ENCODE data around the gene ZNF148. TPM values are rescaled to one million over a fixed set of nuclear protein-coding genes. Genes with fewer than 3 reads are reported as not detected.

The ZNF148 gene
- polyA plus RNA-seq, 2 of the 4 experiments (the other 2 are of a cell fraction), result 9.9 to 26.5 TPM

GRCh38 chr3:125310623-125311081, 64.5 kb downstream of the ZNF148 start:
- peaks cover 11% of the 10 kb centered on the region for H3K9me3 ChIP-seq
- ATAC-seq, result no peak
- H3K27ac ChIP-seq, result no peak overlapping the region
- WGBS (ENCODE audit: missing lambda C conversion rate), result 77% methylated on average over 5 of the region's 5 CpGs
- no peaks in the 10 kb centered on the region for H3K4me1 ChIP-seq
- CTCF ChIA-PET, result interaction anchor here (0.6 kb wide), 1 partner anchor 38 kb away, joined by 3 read pairs; no protein-coding TSS in a partner anchor
- H3K4me2 ChIP-seq, result no peak overlapping the region
- DNase-seq (ENCODE audit: low read depth in 1 of 2, low spot score in 1 of 2), result no peak
- no peak overlapping the region for H3K4me3 ChIP-seq
- TF ChIP-seq TP53 (CRISPR knock-in tag; IDR thresholded peaks at IDR 0.05) (no peak), RNF2 (IDR thresholded peaks at IDR 0.05; ENCODE audit: borderline replicate concordance, low read depth) (no peak), MAZ (IDR thresholded peaks at IDR 0.05; ENCODE audit: borderline replicate concordance, low read depth, low read length) (no peak), EP300 (IDR thresholded peaks at IDR 0.05) (no peak), ATOH8 (CRISPR knock-in tag; IDR thresholded peaks at IDR 0.05; ENCODE audit: low read depth) (no peak), PHF8 (IDR thresholded peaks at IDR 0.05; ENCODE audit: borderline replicate concordance, low read depth) (no peak), HOXB13 (CRISPR knock-in tag; IDR thresholded peaks at IDR 0.05; ENCODE audit: low read depth) (no peak), CTCF (IDR thresholded peaks at IDR 0.05) (no peak), FOSB (CRISPR knock-in tag; IDR thresholded peaks at IDR 0.05) (no peak), ZC3H11A (IDR thresholded peaks at IDR 0.05) (no peak)
- POLR2A ChIA-PET, result no interaction called here
- no peak for FAIRE-seq

- Histone ChIP-seq H3K27ac (no peak overlapping the region), H3K4me2 (no peak overlapping the region), H3K4me1 (no peaks in the 10 kb centered on the region), H3K9me3 (peaks cover 11% of the 10 kb centered on the region), H3K4me3 (no peak overlapping the region)
- DNase-seq (ENCODE audit: low read depth in 1 of 2, low spot score in 1 of 2) (no peak), FAIRE-seq (no peak), ATAC-seq (no peak)
- TF ChIP-seq HES2 (IDR thresholded peaks at IDR 0.05), result no peak
- no peak for TF ChIP-seq HMGXB4 (CRISPR knock-in tag; IDR thresholded peaks at IDR 0.05; ENCODE audit: borderline replicate concordance)
- no peak for TF ChIP-seq MYC (IDR thresholded peaks at IDR 0.05; ENCODE audit: borderline replicate concordance, low read length)
- no peak for TF ChIP-seq SREBF2 (IDR thresholded peaks at IDR 0.05)
- TF ChIP-seq ZNF302 (CRISPR knock-in tag; IDR thresholded peaks at IDR 0.05), result no peak
- no peak for TF ChIP-seq ZFP36 (IDR thresholded peaks at IDR 0.05; ENCODE audit: borderline replicate concordance, partially characterized antibody)
- no peak for TF ChIP-seq ZSCAN20 (CRISPR knock-in tag; IDR thresholded peaks at IDR 0.05)
- TF ChIP-seq NFE2L2 (conservative IDR thresholded peaks at IDR 0.05; ENCODE audit: low read length), result no peak
- TF ChIP-seq RFX5 (IDR thresholded peaks at IDR 0.05), result no peak
- no peak for TF ChIP-seq TP53 (CRISPR knock-in tag; IDR thresholded peaks at IDR 0.05)
- no peak for TF ChIP-seq RNF2 (IDR thresholded peaks at IDR 0.05; ENCODE audit: borderline replicate concordance, low read depth)
- no peak for TF ChIP-seq CHD2 (IDR thresholded peaks at IDR 0.05; ENCODE audit: low read length, partially characterized antibody)
- WGBS (ENCODE audit: missing lambda C conversion rate), result 93% methylated on average over 8 of the region's 9 CpGs
- POLR2A ChIA-PET, result no interaction called here
- CTCF ChIA-PET, result interaction anchor here (0.7 kb wide), 1 partner anchor 163 kb away, joined by 4 read pairs; no protein-coding TSS in a partner anchor
Measured at GRCh38 chr3:125309476-125309875, 65.6 kb downstream of the ZNF148 start.
